Sigmoid colon (tissue), 4 donors: ENCODE results near the gene ANTXR2.

Experiments
- CTCF ChIP-seq, 4 experiments: fragments of 450-650 bp in 3 of 4; fragments of 200-600 bp in 1 of 4; IDR thresholded peaks; one replicate each; pipeline ENCODE4 v1.5.1; 2016 to 2019; ENCODE audit warnings: antibody characterized with exemption in 4 of 4, mild to moderate bottlenecking in 3 of 4, moderate library complexity in 2 of 4
- POLR2A ChIP-seq, 2 donors: fragments of 450-650 bp; IDR thresholded peaks; one replicate each; pipeline ENCODE4 v1.6.1; 2016; ENCODE audit warnings: antibody characterized with exemption in 2 of 2, mild to moderate bottlenecking in 2 of 2, moderate library complexity in 2 of 2
- POLR2AphosphoS5 ChIP-seq, 4 donors: sonication (generic); formaldehyde crosslinking; IDR thresholded peaks; one replicate each; pipeline ENCODE4 v1.6.1; 2017; ENCODE audit warnings: antibody characterized with exemption in 4 of 4

GRCh38 chr4:79881407-79881806 lies 191.6 kb downstream of the ANTXR2 start:
- TF ChIP-seq CTCF (IDR thresholded peaks at IDR 0.05) = no peak
- TF ChIP-seq POLR2AphosphoS5 (IDR thresholded peaks at IDR 0.05) = no peak
- TF ChIP-seq POLR2A (IDR thresholded peaks at IDR 0.05) = no peak
